Panc1 (cell line): ENCODE data around the gene TIPRL.

Experiments used
- POLR2AphosphoS5 ChIP-seq: IDR thresholded peaks from 2 replicates; pipeline ENCODE4 v1.6.1; 2012; ENCODE audit warnings: mild to moderate bottlenecking, low read depth, low read length, moderate library complexity
- REST ChIP-seq, 2 experiments: IDR thresholded peaks; 2 replicates each; pipeline ENCODE4 v1.6.1; 2011 to 2012; ENCODE audit warnings: low read depth in 2 of 2, control low read depth in 1 of 2, low read length in 1 of 2, mild to moderate bottlenecking in 1 of 2, moderate library complexity in 1 of 2; ENCODE audit not compliant: insufficient read depth in 1 of 2
- SIN3A ChIP-seq: IDR thresholded peaks from 2 replicates; pipeline ENCODE4 v1.6.1; 2012; ENCODE audit warnings: low read depth, mild to moderate bottlenecking, low read length, moderate library complexity, borderline replicate concordance; ENCODE audit not compliant: insufficient read depth
- TCF7L2 ChIP-seq: IDR thresholded peaks from 2 replicates; pipeline ENCODE4 v1.6.1; 2011; ENCODE audit warnings: mild to moderate bottlenecking, low read depth, low read length, inconsistent platforms
- TF ChIP-seq, protein P1 (sequence below): fragments of 450-650 bp; IDR thresholded peaks from 2 replicates; pipeline ENCODE4 v1.5.1; 2017; ENCODE audit warnings: mild to moderate bottlenecking

DNA sequence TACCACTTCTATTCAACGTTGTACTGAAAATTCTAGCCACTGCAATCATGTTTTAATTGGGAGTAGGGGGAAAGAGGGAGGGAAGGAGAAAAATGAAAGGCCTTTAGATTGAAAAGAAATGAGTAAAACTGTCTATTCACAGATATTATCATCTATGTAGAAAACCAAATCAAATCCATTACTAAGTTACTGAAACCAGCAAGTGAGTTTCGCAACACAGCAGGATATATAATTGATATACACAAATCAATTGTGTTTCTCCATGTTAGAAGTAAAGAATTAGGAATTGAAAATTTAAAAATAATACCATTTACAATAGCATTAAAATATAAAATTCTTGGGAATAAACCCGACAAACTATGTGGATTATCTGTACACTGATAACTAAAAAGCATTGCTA is 66.3 kb downstream of the TIPRL start:
- TF ChIP-seq, protein P1, sequence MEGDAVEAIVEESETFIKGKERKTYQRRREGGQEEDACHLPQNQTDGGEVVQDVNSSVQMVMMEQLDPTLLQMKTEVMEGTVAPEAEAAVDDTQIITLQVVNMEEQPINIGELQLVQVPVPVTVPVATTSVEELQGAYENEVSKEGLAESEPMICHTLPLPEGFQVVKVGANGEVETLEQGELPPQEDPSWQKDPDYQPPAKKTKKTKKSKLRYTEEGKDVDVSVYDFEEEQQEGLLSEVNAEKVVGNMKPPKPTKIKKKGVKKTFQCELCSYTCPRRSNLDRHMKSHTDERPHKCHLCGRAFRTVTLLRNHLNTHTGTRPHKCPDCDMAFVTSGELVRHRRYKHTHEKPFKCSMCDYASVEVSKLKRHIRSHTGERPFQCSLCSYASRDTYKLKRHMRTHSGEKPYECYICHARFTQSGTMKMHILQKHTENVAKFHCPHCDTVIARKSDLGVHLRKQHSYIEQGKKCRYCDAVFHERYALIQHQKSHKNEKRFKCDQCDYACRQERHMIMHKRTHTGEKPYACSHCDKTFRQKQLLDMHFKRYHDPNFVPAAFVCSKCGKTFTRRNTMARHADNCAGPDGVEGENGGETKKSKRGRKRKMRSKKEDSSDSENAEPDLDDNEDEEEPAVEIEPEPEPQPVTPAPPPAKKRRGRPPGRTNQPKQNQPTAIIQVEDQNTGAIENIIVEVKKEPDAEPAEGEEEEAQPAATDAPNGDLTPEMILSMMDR, result no peak
- TF ChIP-seq REST (IDR thresholded peaks at IDR 0.05; ENCODE audit: insufficient read depth in 1 of 2, low read depth in 2 of 2, low read length in 1 of 2), result no peak
- no peak for TF ChIP-seq TCF7L2
- no peak for TF ChIP-seq POLR2AphosphoS5
- no peak for TF ChIP-seq SIN3A
